SK-N-MC (cell line): ENCODE measurements around the gene ROS1.

Experiments
- EZH2 ChIP-seq: fragments of 200-600 bp; sonication (generic); IDR thresholded peaks from one replicate; pipeline ENCODE4 v1.6.1; 2017; ENCODE audit warnings: antibody characterized with exemption
- POLR2AphosphoS5 ChIP-seq: IDR thresholded peaks from 2 replicates; pipeline ENCODE4 v1.6.1; 2012; ENCODE audit warnings: mild to moderate bottlenecking, low read depth, low read length, borderline replicate concordance

DNA sequence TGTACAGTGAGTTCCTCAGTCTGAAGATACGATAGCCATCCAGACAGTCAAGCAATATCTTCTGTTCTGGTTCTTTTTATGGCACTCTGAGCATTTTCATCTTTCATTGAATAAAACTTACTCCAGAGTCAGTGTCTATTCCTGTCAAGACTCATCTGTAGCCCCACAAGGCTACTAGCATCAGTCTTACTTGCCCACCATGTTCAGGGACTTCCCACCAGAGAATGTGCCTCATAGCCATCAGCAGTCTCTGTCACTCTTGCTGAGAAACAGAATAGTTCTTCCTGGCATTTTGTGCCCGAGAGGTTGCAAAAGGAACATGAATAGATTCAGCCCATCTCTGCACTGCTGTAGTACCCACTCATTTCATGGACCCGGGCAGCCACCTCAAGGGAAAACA lies 44.0 kb upstream of the ROS1 start:
- no peak for TF ChIP-seq POLR2AphosphoS5
- TF ChIP-seq EZH2: no peak
